ENCODE data around the gene RRBP1.

The RRBP1 gene

DNA sequence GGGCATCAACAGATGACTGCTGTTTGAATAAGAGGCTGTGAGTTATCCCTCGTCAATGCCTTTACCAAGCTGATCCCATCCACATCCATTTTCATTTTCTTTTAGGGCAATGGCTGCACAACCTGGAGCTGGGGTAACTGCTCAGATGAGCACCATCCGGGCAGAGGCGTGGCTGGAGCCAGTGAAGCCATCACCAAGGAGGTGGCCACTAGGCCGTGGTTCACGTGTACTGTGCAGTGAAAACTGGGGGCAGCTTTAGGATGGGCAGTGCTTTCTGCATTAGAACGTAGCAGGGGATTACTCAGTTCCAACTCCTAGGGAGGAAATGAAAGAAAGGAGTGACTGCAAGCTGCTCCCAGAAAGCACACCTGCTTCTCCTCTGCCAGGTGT, 51.2 kb downstream of the RRBP1 start:
- DNase-seq: no peak

DNA sequence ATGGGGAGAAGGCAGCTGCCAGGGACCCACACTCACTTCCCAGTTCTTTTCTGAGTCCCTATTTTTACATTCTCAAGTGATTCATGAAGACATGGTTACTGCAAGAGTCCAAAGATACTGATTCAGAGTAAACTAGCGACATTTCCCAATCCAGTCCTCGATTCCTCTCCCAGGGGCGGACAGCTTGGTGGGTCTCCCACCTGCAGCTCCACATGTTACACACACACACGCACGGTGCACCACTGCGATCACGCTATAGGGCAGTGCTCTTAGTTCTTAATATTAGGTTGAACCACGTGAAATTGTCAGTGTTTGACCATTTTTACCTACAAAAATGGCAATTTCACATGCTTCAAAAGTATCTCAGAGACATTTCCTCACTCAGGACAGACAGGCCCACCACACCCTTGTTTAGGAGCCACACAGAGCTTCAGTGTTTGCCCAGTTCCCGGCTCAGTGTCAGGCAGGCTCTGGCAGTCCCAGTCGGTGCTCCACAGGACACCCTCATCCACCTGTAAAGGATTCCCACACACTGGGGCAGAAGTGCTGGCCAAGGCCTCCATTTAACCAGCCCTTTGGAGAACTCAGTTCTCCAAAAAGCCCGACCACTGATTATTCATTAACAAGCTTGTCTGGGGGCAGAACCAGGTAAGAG, 51.8 kb downstream of the RRBP1 start:
- DNase-seq: no peak

DNA sequence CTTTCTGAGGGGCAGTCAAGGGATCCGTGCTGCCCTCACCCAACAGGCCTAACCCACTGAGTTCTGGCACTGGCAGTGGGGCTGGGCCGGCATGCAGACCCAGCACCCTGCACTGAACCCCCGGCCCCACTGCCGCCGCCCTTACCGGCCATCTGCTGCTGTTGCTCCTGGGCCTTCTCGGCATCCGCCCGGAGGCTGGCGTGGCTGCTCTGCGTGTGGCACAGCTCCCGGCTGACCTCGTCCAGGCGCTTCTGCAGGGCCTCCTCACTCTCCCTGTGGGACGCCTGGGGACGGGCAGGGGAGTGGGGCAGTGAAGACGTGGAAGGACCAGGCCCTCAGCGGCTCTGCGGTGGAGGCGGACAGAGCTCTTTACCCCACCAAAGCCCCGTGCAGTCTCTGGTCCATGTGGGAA, 52.4 kb downstream of the RRBP1 start:
- no peak for DNase-seq

DNA sequence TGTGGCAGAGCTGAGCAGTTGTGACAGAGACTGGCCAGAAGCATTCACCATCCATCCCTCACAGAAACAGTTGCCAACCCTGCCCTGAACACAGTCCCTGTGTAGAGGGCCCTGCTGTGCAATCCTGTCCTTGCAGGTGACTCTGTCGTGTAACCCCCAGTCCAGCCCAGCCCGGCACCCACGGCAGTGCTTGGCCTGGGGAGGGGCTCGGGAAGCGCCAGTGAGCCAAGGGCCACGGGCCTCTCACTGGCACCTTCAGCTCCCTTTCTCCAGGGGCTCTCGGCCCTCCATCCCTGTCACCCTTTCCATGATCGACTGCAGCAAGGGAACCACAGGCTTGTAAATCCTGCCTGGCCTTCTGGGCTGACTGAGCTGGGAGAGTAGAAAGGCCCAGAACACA, 53.0 kb downstream of the RRBP1 start:
- DNase-seq: no peak

DNA sequence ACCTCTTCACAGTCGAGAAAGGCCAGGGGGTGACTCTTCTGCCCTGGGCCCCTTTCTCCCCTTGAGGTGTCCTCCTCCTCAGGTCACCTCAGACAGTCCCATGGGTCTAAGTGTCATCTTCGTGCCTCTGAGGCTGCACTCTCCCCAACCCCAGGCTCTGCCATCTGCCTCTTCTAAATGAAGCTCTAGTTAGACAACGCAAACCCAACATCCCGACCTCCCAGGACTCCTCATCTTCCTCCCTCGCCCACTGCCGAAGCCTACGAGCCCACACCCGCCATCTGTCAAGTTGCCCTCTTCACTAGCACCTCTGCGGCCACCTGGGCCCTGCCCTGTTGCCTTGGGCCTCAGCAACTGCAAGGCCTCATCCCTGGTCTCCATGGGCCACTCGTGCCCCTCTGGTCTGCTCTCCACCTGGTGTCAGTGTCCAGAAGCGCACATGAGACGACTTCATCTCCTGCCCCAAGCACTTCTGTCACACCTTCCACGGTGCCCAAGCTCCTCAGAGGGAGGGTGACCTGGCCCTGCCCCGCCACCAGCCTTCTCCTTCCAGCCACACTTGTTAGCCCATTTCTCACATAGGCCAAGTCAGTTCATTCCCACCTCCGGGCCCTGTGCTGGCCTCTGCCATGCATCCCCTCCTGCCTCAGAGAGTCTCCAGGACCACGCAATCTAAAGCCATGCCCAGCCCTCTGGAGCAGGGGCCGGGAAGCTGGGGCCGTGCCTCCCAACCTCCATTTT, 53.8 kb downstream of the RRBP1 start:
- no peak for DNase-seq

DNA sequence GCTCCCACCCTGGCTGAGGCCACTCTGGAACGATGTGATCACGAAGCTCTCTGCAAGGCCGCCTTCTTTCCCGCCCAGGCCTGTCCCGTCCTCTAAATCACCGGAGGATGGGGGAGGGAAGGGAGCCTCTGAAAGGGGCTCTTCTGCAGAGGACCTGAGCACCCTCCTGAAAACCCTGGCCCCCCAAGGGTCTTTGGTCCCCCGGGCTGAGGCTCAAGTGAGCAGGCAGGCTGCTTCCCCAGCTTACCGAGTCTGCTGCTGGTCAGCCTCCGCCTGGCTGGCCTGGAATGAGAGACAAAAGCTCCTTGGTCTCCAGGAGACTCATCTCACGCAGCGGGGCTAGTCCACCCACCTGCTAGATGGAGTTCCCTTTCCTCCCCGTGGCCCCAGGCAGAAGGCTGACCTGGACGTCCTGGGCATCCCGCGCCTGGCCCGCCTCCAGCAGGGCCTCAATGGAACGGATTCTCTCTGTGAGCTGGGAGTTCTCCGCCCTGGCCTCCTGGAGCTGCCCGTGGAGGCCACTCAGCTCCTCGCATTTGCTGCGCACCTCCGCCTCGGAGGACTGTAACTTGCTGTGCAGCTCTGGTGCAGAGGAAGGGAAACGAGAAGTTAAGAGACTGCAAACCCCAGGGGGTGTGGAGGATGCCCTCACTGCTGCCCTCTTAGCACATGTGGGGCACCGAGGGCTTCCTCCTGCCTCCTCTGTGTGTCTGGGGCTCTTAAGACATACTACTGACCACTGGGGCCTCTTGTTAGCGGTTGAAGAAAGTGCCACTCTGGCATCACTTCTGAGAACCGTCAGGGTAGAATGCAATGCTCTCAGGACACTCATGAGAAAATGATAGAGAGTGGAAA, 54.7 kb downstream of the RRBP1 start:
- no peak for DNase-seq

DNA sequence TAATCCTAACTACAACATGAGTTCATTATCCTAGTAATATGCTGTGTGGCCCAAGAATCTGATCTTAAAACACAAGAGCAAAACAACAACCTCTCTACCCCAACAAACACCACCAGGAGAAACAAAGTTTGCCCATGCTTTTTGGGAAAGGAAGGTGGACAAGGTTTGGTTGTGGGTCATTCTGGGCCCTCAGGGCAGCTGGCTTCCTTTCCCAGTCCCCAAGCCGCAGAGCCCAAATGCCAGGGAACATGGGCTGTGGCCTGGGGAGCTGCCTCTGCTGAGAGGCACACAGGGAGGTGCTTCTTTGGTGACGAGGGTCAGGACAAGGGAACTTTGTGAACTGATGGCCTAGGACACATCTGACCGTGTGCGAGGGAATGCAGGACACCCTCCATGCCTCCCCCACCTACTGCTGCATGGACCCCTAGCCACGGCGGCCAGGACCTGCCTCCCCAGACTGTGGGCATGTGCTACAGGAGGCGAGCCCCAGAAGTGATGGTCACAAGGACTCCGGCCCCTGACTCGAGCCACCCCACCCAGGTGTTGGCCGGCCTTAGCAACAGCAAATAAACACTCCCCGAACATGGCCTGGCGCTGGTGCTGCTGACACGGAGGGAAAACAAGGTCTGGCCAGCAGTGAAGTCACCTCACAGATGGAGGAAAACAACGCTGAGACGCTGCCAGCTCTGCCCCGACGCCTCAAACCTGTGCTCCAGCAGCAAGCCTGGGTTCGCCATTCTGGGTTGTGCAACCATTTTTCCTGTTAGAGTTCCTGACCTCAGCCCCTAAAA, 55.6 kb downstream of the RRBP1 start:
- DNase-seq: no peak

DNA sequence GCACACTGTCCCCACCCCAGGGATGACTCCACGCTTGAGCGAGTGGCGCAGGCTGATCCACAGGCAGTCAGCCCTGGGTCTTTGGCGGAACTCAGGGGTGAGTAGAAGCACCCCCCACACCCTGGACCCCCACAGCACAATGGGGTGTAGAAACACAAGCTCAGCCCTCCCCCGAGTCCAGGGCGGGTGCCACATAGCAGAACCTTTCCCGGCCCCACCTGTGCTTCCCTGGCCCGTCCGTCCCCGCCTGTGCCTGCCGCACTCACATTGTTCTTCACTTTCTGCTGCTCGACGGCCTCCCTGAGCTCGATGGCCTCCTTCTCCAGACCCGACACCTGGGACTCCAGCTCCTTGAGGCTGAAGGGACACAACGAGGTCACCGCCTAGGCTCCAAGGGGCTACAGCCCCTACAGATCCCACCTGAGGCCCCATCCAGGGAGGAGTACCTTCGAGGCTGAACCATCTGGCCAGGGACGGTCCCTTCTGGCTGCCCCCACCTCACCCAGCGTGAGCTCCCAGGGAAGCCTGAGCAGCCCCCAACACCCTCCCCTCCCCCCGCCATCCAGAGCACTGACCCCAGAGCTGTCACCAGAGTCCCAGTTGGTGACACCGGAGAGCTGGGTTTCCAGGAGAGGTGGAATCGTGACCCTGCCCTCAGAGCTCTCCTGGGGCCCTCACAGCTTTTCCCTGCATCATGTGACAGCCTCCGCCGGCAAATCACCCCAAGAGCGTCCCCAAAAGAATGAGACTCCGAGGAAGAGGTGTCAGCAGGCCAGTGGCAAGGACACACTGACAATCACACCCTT, 56.6 kb downstream of the RRBP1 start:
- DNase-seq: no peak

DNA sequence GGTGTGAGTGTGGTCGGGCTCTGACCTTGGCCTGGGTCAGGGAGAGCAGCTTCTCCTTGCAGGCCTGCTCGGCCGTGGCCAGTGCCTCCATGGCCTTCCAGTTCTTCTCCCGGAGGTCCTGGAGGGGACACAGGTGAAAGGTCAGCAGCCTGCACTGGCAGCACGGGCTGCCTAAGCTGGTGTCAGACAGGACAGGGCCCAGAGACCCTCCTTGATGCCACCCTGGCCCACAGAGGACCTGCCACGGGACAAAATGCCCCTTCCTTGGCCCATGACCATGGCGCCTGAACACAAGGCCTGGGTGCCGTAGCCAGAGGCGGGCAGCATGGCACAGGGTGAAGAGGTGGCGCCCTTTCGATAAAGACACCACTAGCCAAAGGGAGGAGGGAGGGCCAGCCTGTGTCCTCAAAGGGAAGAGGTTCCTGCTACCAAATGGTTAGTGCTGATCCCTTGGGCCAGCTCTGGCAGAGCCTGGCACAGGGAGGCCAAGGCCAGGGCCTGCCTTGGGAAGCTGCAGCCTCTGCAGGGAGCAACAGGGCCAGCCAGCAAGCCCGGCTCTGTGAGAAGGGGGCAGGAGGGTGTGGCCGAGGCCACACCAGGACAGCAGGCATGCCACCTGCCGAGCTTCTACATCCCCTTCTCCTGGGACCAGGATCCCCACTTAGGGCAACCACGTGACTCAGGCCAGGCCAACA, 57.3 kb downstream of the RRBP1 start:
- no peak for DNase-seq

DNA sequence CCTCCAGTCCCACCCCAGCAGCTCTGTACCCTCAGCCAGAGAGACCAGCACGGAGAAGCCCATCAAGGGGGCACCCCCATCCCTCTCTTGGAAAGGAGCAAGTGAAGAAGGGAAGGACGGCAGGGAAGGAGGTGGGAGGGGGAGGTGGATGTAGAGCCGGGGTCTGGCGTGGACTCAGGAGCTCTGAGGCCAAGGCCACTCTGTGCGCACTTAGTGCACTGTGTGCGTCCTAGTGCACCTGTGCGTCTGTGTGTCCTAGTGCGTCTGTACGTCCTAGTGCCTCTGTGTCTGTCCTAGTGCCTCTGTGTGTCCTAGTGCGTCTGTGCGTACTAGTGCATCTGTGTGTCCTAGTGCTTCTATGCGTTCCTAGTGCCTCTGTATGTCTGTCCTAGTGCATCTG, 58.0 kb downstream of the RRBP1 start:
- DNase-seq: no peak

DNA sequence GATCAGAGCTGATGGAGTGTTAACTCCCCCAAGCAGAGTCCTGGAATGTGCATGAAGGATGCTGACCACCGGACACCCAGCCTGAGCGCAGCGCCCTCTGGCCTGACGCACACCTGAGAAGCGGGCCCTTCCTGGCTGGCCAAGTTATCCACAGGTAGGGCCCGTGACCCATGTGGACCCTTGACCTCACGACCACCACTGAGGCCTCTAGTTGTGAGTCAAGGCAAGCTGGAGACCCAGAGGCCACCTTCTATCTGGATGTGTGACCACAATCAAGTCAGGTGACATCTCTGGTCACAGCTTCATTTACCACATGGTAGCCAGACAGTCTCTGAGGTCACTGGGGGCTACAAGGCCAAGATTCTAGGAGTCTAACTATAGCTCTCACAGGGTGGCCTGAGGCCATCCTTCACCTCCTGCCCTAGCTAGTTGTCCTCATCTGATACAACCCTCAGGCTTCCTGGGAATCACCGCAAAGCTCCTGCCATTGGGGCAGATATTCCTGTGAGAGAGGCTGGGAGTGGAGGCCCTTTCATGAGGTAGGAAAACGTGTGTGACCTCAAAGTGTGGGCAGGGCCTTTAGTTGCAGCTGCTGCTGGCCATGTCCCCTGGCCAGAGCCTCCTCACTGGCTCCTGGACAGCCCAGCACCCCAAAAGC, 59.1 kb downstream of the RRBP1 start:
- DNase-seq: no peak

DNA sequence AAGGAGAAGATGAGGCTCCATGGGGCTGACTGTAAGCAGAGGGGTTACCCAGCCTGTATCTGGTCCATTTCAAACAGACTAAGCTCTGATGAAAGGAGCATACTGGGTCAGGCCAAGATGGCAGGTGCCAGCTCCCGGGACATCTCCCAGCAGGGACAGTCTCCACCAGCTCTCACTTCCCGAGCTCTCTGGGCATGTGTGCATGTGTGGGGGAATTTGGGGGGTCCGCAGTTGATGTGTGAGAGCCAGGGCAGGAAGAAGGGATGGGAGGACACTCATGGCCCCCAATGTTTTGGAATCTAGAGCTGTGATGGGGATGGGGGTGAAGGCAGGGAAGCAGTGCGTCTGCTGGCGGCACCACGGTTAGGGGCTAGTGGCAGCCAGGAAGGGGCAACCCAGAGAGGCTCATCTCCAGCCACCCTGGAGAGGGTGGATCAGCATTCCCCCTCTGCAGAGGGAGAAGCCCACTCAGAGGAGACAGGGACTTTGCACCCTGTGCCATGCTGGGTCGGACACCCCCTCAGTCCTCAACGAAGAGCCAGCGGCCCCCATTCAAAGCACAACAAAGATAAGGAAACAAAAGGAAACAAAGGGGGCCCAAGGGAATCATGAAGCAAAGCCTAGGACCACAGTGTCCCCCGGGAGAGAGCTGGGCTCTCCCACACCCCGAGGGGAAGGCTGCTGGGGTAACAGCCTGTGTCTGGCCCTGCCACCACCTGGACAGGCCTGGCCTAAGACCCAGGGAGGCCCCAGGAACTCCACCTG, 59.8 kb downstream of the RRBP1 start:
- DNase-seq: no peak

DNA sequence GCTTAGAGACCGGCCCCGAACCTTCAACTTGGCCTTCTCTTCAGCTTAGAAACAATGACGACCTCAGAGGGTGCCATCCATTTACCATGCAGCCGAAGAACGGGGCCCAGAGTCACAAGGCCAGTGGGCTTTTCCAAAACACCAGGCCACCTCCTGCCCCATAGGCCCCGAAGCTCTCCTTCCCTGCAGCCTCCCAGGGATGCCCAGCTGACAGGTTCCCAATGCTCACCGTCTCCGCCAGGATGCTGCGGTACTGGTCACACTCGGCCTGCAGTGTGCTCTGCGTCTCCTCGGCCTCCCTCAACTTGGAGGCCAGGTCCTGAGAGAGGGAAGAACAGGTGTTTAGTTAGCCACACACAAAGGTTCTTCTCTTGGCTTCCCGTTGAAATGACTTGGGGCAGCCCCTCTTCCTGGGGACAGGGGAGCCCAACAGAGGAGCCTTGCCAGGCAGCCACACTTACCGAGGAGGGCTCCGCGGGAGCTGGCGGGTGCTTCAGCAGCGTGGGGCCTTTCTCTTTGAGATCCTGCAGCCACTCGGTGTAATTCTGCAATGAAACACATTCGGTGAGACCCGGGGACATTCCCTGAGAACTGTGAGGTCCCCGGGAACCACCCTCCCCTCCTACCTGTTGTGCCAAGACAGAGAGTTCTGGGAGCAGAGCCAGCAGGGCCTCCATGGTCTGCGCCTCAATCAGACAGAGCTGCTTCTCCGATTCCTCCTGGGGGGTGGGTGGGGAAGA, 60.6 kb downstream of the RRBP1 start:
- no peak for DNase-seq

DNA sequence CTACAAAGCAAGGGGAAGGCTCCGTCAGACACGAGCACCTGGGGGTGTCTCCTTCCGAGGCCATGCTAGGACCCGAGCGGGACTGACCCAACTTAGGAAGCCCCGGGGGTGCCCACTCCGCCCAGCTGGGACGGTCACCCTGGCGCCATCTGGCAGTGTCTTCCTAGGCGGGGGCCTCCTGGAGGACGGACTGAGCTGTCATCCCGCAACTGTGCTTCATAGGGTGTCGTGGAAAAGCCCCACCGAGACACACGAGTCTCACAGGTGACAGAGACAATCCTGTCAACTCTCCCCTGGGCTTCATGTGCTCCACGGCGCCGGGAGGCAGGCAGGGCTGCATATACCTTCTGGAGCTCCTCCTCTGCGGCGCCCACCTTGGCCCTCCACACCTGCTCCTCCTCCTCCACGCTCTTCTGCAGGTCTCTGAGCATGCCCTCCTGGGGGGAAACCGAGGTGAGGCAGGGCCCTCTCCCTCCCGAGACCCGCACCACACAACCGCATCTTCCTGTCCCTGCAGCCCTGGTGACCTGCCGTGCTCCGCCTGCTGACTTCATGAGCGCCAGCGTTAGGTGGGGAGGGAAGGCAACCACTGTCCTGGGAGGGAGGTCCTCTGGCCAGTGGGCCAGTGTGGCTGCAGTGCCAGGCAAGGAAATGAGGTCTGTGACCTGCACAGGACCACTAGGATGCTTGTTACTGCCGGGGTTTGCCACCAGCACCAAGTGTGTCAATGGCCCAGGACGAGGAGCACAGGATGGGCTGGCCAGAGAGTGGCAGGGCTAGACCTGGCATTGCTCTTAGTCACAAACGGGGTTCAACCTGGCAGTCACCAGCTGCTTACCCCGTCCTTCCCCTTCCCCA, 61.4 kb downstream of the RRBP1 start:
- DNase-seq: no peak

DNA sequence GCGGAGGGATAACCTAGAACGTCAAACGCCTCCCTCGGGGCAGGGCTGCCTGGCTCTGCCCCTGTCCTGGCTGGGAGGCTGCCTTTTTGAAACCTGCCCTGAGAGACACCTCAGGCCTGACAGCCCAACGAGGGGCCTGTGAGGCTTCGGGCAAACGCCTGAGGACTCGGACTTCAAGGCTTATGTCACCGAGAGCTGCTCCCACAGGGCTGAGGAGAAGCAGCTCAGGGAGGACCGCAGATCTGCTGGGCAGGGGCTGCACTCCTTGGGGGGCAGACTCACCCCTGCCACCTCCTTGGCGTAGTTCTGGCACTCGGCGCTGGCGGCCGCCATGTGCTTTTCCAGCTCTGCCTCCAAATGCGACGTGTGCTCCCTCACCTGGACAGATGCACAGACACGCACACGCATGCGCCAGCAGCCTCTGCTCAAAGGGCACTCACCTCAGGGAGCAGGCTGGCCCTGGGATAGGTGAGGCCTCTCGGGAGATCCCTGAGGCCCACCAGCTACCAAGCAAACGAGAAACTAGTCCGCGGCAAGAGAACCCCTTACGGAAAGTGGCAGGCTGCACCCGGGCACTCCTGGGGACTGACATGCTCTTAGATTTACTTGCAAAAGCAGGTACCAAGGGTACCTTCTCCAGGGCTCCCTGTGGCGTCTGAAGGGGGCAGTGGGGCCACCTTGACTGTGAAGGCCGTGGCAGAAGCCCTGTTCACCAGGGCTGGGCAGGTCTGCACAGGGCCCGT, 62.5 kb downstream of the RRBP1 start:
- DNase-seq: no peak

DNA sequence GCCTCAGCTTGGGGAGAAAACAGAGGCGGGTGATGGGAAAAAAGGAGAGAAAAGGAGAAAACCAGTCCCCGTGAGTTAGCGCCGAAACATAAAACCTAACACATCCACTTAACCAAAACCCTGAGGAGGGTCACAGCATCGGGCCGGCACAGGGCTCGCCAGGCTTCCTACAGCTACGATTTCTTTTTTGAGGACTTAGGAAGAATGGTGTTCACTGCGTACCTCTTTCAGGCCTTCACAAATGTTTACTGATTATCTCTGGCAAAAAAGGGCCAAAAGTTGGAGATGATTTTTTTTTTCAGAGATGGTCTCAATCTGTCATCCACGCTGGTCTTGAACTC, 63.4 kb downstream of the RRBP1 start:
- no peak for DNase-seq

DNA sequence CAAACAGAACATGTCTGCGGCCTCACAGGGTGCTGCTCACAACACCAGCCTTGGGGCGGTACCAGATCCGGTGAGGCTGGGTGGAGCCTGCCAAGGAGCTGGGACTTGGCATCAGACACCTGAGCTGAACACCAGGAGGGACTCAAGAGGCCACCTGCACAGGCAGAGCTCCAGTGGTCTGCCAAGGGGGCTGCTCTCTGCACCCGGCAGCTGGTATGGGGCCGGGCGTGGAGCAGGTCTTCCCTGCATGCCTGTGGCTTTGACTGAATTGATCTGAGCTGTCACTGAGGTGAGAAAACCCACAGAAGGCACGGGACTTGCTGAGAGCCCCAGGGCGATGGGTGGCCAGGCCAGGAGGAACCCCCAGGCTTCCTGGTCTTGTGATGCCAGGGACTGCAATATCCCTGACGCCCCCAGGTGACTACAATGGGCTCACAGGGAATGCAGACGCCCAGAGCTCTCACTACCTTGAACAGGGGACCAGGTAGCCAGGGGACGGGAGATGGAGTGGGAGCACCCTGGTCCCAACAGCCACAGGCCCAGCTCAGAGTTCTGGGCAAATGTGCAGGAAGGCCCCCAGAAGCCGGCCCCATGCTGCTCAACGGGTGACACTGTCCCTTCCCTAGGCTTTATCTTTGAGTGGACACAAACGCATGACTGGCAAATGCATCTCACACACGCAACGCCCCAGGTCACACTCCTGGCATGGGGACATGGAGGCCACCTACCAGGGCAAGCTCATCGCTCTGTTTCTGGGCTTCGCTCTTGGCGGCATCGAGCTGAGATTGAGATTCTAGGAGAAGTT, 64.0 kb downstream of the RRBP1 start:
- peak; percentile 75 for DNase-seq
